K562 (cell line): ENCODE measurements around the gene FBXW8. TPM values are rescaled to one million over a fixed set of nuclear protein-coding genes. Genes with fewer than 3 reads are reported as not detected.

ENCODE experiments used
- ARHGAP35 ChIP-seq: fragments of 450-650 bp; IDR thresholded peaks from 2 replicates; pipeline ENCODE4 v1.6.1; 2018; ENCODE audit not compliant: partially characterized antibody
- CREB3L1 ChIP-seq: fragments of 450-650 bp; IDR thresholded peaks from 2 replicates; pipeline ENCODE4 v1.6.1; 2014; ENCODE audit warnings: low read depth, mild to moderate bottlenecking, moderate library complexity, borderline replicate concordance
- HEY1 ChIP-seq: fragments of 250-450 bp; sonication (Bioruptor Pico); IDR thresholded peaks from 2 replicates; pipeline ENCODE4 v1.5.0; 2020; ENCODE audit warnings: mild to moderate bottlenecking, moderate library complexity, borderline replicate concordance
- ILF3 ChIP-seq: fragments of 450-650 bp; IDR thresholded peaks from 2 replicates; pipeline ENCODE4 v1.6.1; 2018; ENCODE audit warnings: antibody characterized with exemption, mild to moderate bottlenecking, moderate library complexity, borderline replicate concordance
- KLF13 ChIP-seq: fragments of 450-650 bp; IDR thresholded peaks from 2 replicates; pipeline ENCODE4 v1.6.1; 2016; ENCODE audit warnings: missing genetic modification characterization, low read depth, mild to moderate bottlenecking, missing compliant biosample characterization, moderate library complexity, borderline replicate concordance
- NR0B1 ChIP-seq: fragments of 450-650 bp; IDR thresholded peaks from one replicate; pipeline ENCODE4 v1.6.1; 2018; ENCODE audit warnings: mild to moderate bottlenecking, moderate library complexity; ENCODE audit not compliant: partially characterized antibody
- PKNOX1 ChIP-seq: fragments of 450-650 bp; IDR thresholded peaks from 2 replicates; pipeline ENCODE4 v1.6.1; 2016
- POLR2B ChIP-seq: fragments of 450-650 bp; IDR thresholded peaks from 2 replicates; pipeline ENCODE4 v1.6.1; 2018; ENCODE audit warnings: low read depth; ENCODE audit not compliant: partially characterized antibody
- RHOXF2B ChIP-seq: fragments of 250-450 bp; sonication (Bioruptor Pico); conservative IDR thresholded peaks from 2 replicates; pipeline ENCODE4 v1.5.1; 2021
- RNF219 ChIP-seq: fragments of 250-450 bp; sonication (Bioruptor Pico); IDR thresholded peaks from 2 replicates; pipeline ENCODE4 v1.5.0; 2022; ENCODE audit warnings: mild to moderate bottlenecking
- SMAD4 ChIP-seq: fragments of 250-450 bp; sonication (Bioruptor Pico); conservative IDR thresholded peaks from 2 replicates; pipeline ENCODE4 v1.8.0; 2021; ENCODE audit warnings: inconsistent platforms, mild to moderate bottlenecking, moderate library complexity
- SMARCA4 ChIP-seq: fragments of 450-650 bp; IDR thresholded peaks from 2 replicates; pipeline ENCODE4 v1.6.1; 2016
- SNAPC5 ChIP-seq: fragments of 250-450 bp; sonication (Bioruptor Pico); IDR thresholded peaks from 2 replicates; pipeline ENCODE4 v1.8.0; 2021; ENCODE audit warnings: moderate library complexity, mild to moderate bottlenecking, inconsistent platforms
- ZBTB34 ChIP-seq: fragments of 250-450 bp; sonication (Bioruptor Pico); IDR thresholded peaks from 2 replicates; pipeline ENCODE4 v1.8.0; 2021; ENCODE audit warnings: mild to moderate bottlenecking, moderate library complexity
- ZFP1 ChIP-seq: fragments of 450-650 bp; formaldehyde crosslinking; IDR thresholded peaks from 2 replicates; pipeline ENCODE4 v1.4.0; 2020; ENCODE audit warnings: mild to moderate bottlenecking, mixed read lengths
- ZKSCAN8 ChIP-seq: fragments of 200-800 bp; sonication (Bioruptor generic); IDR thresholded peaks from 2 replicates; pipeline ENCODE4 v1.6.1; 2016; ENCODE audit warnings: missing genetic modification characterization, missing compliant biosample characterization
- ZNF449 ChIP-seq: fragments of 250-450 bp; sonication (Bioruptor Pico); IDR thresholded peaks from 2 replicates; pipeline ENCODE4 v1.8.0; 2022; ENCODE audit warnings: moderate library complexity, mild to moderate bottlenecking, inconsistent platforms
- ZNF778 ChIP-seq: fragments of 450-650 bp; formaldehyde crosslinking; IDR thresholded peaks from 2 replicates; pipeline ENCODE4 v1.4.0; 2020; ENCODE audit warnings: mild to moderate bottlenecking, moderate library complexity
- polyA plus RNA-seq, 8 experiments: library from polyadenylated mRNA; depleted of rRNA in 4 of 8; stranded (reverse) in 5 of 8; unstranded in 3 of 8; fragments of >200 nt; fragmentation: Nextera tagmentation in 2 of 8; fragmentation: Illumina TruSeq in 1 of 8; extraction: Ambion mirVana in 2 of 8; extraction: Trizol in 1 of 8; gene quantifications; 2 replicates each; pipeline versions ENCODE4 v1.2.1 to v1.2.3, GENCODE V29; 2011 to 2014; ENCODE audit warnings: inconsistent platforms in 1 of 8, missing spikeins in 1 of 8
- total RNA-seq, 7 experiments: library from RNA; depleted of rRNA in 6 of 7; stranded (reverse); fragments of >200 nt in 6 of 7; fragmentation: Illumina TruSeq in 2 of 7; extraction: Trizol in 2 of 7; gene quantifications; 2 replicates each; pipeline versions ENCODE4 v1.2.1 to v1.2.3, GENCODE V29; 2011 to 2021; ENCODE audit warnings: low replicate concordance in 1 of 7

Gene FBXW8
- total and polyA plus RNA-seq, 9 of the 15 experiments (the other 6 are each of a cell fraction or from before 2014, with no cell fraction given), result 0.58 to 8.3 (median 4.4) TPM

GRCh38 chr12:116910645-116911451, at the start of gene FBXW8 (continued):
- TF ChIP-seq ZBTB34 (no peak), CREB3L1 (peak; percentile 99), ZKSCAN8 (CRISPR knock-in tag) (0 out of 2 replicates have a peak, but pooled peaks have one; percentile 33), ILF3 (no peak), RNF219 (CRISPR knock-in tag) (no peak), RHOXF2B (CRISPR knock-in tag) (no peak), ARHGAP35 (no peak), ZFP1 (no peak), SMARCA4 (peak; percentile 32; the same call in 1 of the 2 replicates), ZNF449 (CRISPR knock-in tag) (no peak), PKNOX1 (peak; percentile 53), ZNF778 (CRISPR knock-in tag) (no peak), SNAPC5 (CRISPR knock-in tag) (no peak), KLF13 (tag) (peak; percentile 100), POLR2B (no peak), NR0B1 (no peak), SMAD4 (CRISPR knock-in tag) (peak; percentile 82), HEY1 (CRISPR knock-in tag) (no peak)
